Liver (tissue), 9 donors: ENCODE data around the gene MYO5C. TPM values are rescaled to one million over a fixed set of nuclear protein-coding genes. Genes with fewer than 3 reads are reported as not detected.

ENCODE experiments used
- DNase-seq: peaks from one replicate; pipeline ENCODE4 v3.0.0-alpha.2; 2017; ENCODE audit warnings: low spot score
- H3K27ac ChIP-seq, 2 donors: one replicate each; pipeline ENCODE4 v1.7.0; 2013; ENCODE audit warnings: inconsistent platforms in 2 of 2, low read length in 2 of 2, control low read depth in 1 of 2, low read depth in 1 of 2, mild to moderate bottlenecking in 1 of 2
- H3K27me3 ChIP-seq, 4 donors: one replicate each; pipeline versions ENCODE4 v1.6.1 to v1.7.0; 2013; ENCODE audit warnings: low read length in 3 of 4, inconsistent platforms in 1 of 4, mild to moderate bottlenecking in 1 of 4, moderate library complexity in 1 of 4; ENCODE audit not compliant: control insufficient read depth in 4 of 4, insufficient read depth in 4 of 4
- H3K36me3 ChIP-seq, 4 donors: one replicate each; pipeline versions ENCODE4 v1.6.1 to v1.7.0; 2013; ENCODE audit warnings: low read length in 3 of 4, mild to moderate bottlenecking in 3 of 4, low read depth in 1 of 4, moderate library complexity in 1 of 4; ENCODE audit not compliant: control insufficient read depth in 4 of 4, insufficient read depth in 3 of 4
- H3K4me1 ChIP-seq, 4 donors: one replicate each; pipeline versions ENCODE4 v1.6.1 to v1.7.0; 2013; ENCODE audit warnings: low read length in 3 of 4, mild to moderate bottlenecking in 3 of 4, moderate library complexity in 1 of 4; ENCODE audit not compliant: control insufficient read depth in 4 of 4, insufficient read depth in 4 of 4
- H3K4me3 ChIP-seq, 3 donors: one replicate each; pipeline versions ENCODE4 v1.6.1 to v1.7.0; 2013; ENCODE audit warnings: low read length in 3 of 3, control low read depth in 1 of 3, low read depth in 1 of 3, mild to moderate bottlenecking in 1 of 3
- H3K9ac ChIP-seq, 2 donors: one replicate each; pipeline ENCODE4 v1.7.0; 2013; ENCODE audit warnings: low read length in 2 of 2, mild to moderate bottlenecking in 2 of 2, moderate library complexity in 2 of 2, control low read depth in 1 of 2, low read depth in 1 of 2
- H3K9me3 ChIP-seq, 4 donors: one replicate each; pipeline versions ENCODE4 v1.6.1 to v1.7.0; 2013; ENCODE audit warnings: low read length in 3 of 4; ENCODE audit not compliant: control insufficient read depth in 4 of 4
- EGR1 ChIP-seq, 2 donors: IDR thresholded peaks; 2 replicates each; pipeline ENCODE4 v1.6.1; 2016 to 2018; ENCODE audit warnings: antibody characterized with exemption in 2 of 2, low read depth in 2 of 2
- FOXA1 ChIP-seq: IDR thresholded peaks from 2 replicates; pipeline ENCODE4 v1.6.1; 2016; ENCODE audit warnings: antibody characterized with exemption
- FOXA2 ChIP-seq: IDR thresholded peaks from 2 replicates; pipeline ENCODE4 v1.6.1; 2016; ENCODE audit warnings: antibody characterized with exemption
- GABPA ChIP-seq, 2 donors: IDR thresholded peaks in 1 of 2; conservative IDR thresholded peaks in 1 of 2; 2 replicates each; pipeline ENCODE4 v1.6.1; 2016; ENCODE audit warnings: antibody characterized with exemption in 2 of 2, mild to moderate bottlenecking in 1 of 2, moderate library complexity in 1 of 2
- HNF4A ChIP-seq, 2 donors: conservative IDR thresholded peaks; 2 replicates each; pipeline ENCODE4 v1.6.1; 2016; ENCODE audit warnings: antibody characterized with exemption in 2 of 2, mild to moderate bottlenecking in 2 of 2
- HNF4G ChIP-seq: IDR thresholded peaks from 2 replicates; pipeline ENCODE4 v1.6.1; 2016; ENCODE audit warnings: antibody characterized with exemption
- JUND ChIP-seq, 2 donors: IDR thresholded peaks; 2 replicates each; pipeline ENCODE4 v1.6.1; 2016; ENCODE audit warnings: antibody characterized with exemption in 2 of 2
- NR2F2 ChIP-seq: IDR thresholded peaks from 2 replicates; pipeline ENCODE4 v1.6.1; 2016; ENCODE audit warnings: antibody characterized with exemption
- RAD21 ChIP-seq, 2 donors: IDR thresholded peaks; 2 replicates each; pipeline ENCODE4 v1.6.1; 2016; ENCODE audit warnings: antibody characterized with exemption in 2 of 2, mild to moderate bottlenecking in 2 of 2
- REST ChIP-seq: IDR thresholded peaks from 2 replicates; pipeline ENCODE4 v1.6.1; 2016; ENCODE audit warnings: antibody characterized with exemption, mild to moderate bottlenecking
- RXRA ChIP-seq, 2 donors: IDR thresholded peaks; 2 replicates each; pipeline ENCODE4 v1.6.1; 2017 to 2018; ENCODE audit warnings: antibody characterized with exemption in 2 of 2, mild to moderate bottlenecking in 1 of 2
- TAF1 ChIP-seq: conservative IDR thresholded peaks from 2 replicates; pipeline ENCODE4 v1.6.1; 2016; ENCODE audit warnings: antibody characterized with exemption, mild to moderate bottlenecking
- YY1 ChIP-seq: IDR thresholded peaks from 2 replicates; pipeline ENCODE4 v1.6.1; 2016; ENCODE audit warnings: antibody characterized with exemption, mild to moderate bottlenecking
- WGBS: extraction: QIAGEN DNeasy Blood & Tissue Kit; methylation state at CpG from one replicate; pipeline ENCODE4 v1.1.7; 2013; 5-methylcytosine and 5-hydroxymethylcytosine counted together
- polyA plus RNA-seq, 2 donors: library from polyadenylated mRNA; stranded (reverse) in 1 of 2; unstranded in 1 of 2; fragments of 200-250 nt in 1 of 2; fragments of >200 nt in 1 of 2; fragmentation: Nextera tagmentation in 1 of 2; extraction: Ambion mirVana in 1 of 2; gene quantifications; one replicate each; pipeline versions ENCODE4 v1.2.1 to v1.2.3, GENCODE V29; 2013 to 2015
- total RNA-seq, 2 donors: library from RNA; depleted of rRNA; stranded (reverse); fragments of >200 nt; gene quantifications; one replicate each; pipeline ENCODE4 v1.2.3, GENCODE V29; 2014
- TF ChIP-seq, protein P1 (sequence below): IDR thresholded peaks from 2 replicates; pipeline ENCODE4 v1.6.1; 2016; ENCODE audit warnings: antibody characterized with exemption
- donor health status: healthy.
- donor health status: healthy.
- donor health status: healthy.
- donor health status: healthy.
- donor health status: healthy.

Gene MYO5C
- total and polyA plus RNA-seq, 4 donors, result 1.9 to 8.6 (median 3.0) TPM

- Histone ChIP-seq H3K4me3 (no peak overlapping the region), H3K27ac (no peak overlapping the region), H3K9ac (no peak overlapping the region), H3K27me3 (no peaks in the 10 kb centered on the region), H3K36me3 (peaks cover 0 to 10% (median 6%) of the 10 kb centered on the region in 4 donors), H3K4me1 (peaks cover 0 to 2% (median 0%) of the 10 kb centered on the region in 4 donors), H3K9me3 (no peaks in the 10 kb centered on the region)
- 85% methylated on average over 1 of the region's 1 CpG for WGBS
- no peak for DNase-seq
- no peak for TF ChIP-seq FOXA1
Observed at GRCh38 chr15:52207191-52207590, 88.4 kb downstream of the MYO5C start.

DNA sequence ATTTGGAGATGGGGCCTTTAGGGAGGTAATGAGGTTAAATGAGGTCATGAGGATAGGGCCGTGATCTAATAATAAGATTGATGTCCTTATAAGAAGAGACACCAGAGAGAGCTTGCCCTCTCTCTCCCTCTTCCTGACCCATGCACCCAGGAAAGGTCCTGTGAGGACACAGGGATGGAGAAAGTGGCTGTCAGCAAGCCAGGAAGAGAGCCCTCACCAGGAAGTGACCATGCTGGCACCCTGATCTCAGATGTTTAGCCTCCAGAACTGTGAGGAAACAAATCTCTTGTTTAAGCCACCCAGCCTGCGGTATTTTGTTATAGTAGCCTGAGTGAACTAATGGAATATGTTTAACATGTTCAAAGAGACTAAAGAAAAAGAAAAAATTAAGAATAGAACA lies 89.2 kb downstream of the MYO5C start:
- DNase-seq, result no peak
- H3K9me3 ChIP-seq, result no peaks in the 10 kb centered on the region
- no peak for TF ChIP-seq FOXA2
- peak; percentile 47 to 62 for TF ChIP-seq HNF4A (conservative IDR thresholded peaks at IDR 0.05)
- TF ChIP-seq HNF4G, result peak; percentile 24
- TF ChIP-seq RAD21 (IDR thresholded peaks at IDR 0.05), result peak; percentile 8 to 44
- peak; percentile 85 to 92 for TF ChIP-seq RXRA (IDR thresholded peaks at IDR 0.05)
- TF ChIP-seq YY1, result no peak
- peak; percentile 18 to 23 for TF ChIP-seq JUND (IDR thresholded peaks at IDR 0.05)
- TF ChIP-seq, protein P1, sequence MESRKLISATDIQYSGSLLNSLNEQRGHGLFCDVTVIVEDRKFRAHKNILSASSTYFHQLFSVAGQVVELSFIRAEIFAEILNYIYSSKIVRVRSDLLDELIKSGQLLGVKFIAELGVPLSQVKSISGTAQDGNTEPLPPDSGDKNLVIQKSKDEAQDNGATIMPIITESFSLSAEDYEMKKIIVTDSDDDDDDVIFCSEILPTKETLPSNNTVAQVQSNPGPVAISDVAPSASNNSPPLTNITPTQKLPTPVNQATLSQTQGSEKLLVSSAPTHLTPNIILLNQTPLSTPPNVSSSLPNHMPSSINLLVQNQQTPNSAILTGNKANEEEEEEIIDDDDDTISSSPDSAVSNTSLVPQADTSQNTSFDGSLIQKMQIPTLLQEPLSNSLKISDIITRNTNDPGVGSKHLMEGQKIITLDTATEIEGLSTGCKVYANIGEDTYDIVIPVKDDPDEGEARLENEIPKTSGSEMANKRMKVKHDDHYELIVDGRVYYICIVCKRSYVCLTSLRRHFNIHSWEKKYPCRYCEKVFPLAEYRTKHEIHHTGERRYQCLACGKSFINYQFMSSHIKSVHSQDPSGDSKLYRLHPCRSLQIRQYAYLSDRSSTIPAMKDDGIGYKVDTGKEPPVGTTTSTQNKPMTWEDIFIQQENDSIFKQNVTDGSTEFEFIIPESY, result no peak
- TF ChIP-seq TAF1, result no peak
- no peak for TF ChIP-seq EGR1 (IDR thresholded peaks at IDR 0.05; ENCODE audit: low read depth in 2 of 2)
- no peak for TF ChIP-seq NR2F2
- TF ChIP-seq GABPA (IDR thresholded peaks at IDR 0.05 in 1 of 2, conservative IDR thresholded peaks at IDR 0.05 in 1 of 2), result peak in 1 of 2 donors; percentile 14
- H3K9ac ChIP-seq, result no peak overlapping the region
- 60% methylated on average over 2 of the region's 2 CpGs for WGBS
- no peak overlapping the region for H3K27ac ChIP-seq
- no peaks in the 10 kb centered on the region for H3K27me3 ChIP-seq
- H3K36me3 ChIP-seq, result peaks cover 0 to 10% (median 5%) of the 10 kb centered on the region in 4 donors
- H3K4me3 ChIP-seq, result no peak overlapping the region
- H3K4me1 ChIP-seq, result peaks cover 0 to 2% (median 0%) of the 10 kb centered on the region in 4 donors

GRCh38 chr15:52204657-52205056 lies 90.9 kb downstream of the MYO5C start:
- TF ChIP-seq RXRA (IDR thresholded peaks at IDR 0.05) (no peak), YY1 (no peak), REST (no peak), NR2F2 (no peak)
- Histone ChIP-seq H3K36me3 (peaks cover 0 to 10% (median 4%) of the 10 kb centered on the region in 4 donors), H3K4me3 (no peak overlapping the region), H3K27me3 (no peaks in the 10 kb centered on the region), H3K9ac (no peak overlapping the region), H3K4me1 (peaks cover 0 to 2% (median 0%) of the 10 kb centered on the region in 4 donors), H3K9me3 (no peaks in the 10 kb centered on the region), H3K27ac (no peak overlapping the region)
- no peak for DNase-seq
- 98% methylated on average over 20 of the region's 20 CpGs for WGBS
